Endothelial cell of umbilical vein (primary cell): ENCODE measurements around the gene PKHD1. TPM values are rescaled to one million over a fixed set of nuclear protein-coding genes. Genes with fewer than 3 reads are reported as not detected.

Source experiments
- BruUV-seq: library from RNA; stranded (reverse); fragments of 400-500 nt; replicated peaks from 2 replicates; lab custom pipeline; 2021; lab: Mats Ljungman, UMichigan
- CTCF ChIA-PET: fragments of 300-600, 350-600 bp; sonication (Branson Sonifier 250); formaldehyde crosslinking; loops from one replicate; lab custom pipeline; 2021; ENCODE audit warnings: antibody characterized with exemption, inconsistent platforms; lab: Charles Lee
- POLR2A ChIA-PET: fragments of 300-600, 350-600 bp; sonication (Branson Sonifier 250); formaldehyde crosslinking; loops from one replicate; lab custom pipeline; 2021; ENCODE audit warnings: antibody characterized with exemption, inconsistent platforms; lab: Charles Lee
- DNase-seq: peaks from one replicate; pipeline ENCODE4 v3.0.0-alpha.2; 2011; ENCODE audit warnings: low read depth, low spot score
- FAIRE-seq: peaks from 2 replicates; lab custom pipeline; 2011; peaks lifted over from hg19 to GRCh38; lab: Jason Lieb, UNC
- H2AFZ ChIP-seq: 2 replicates; pipeline ENCODE4 v1.6.0; 2012; ENCODE audit warnings: low read depth, low read length, control low read depth, inconsistent platforms
- H3K27ac ChIP-seq: 2 replicates; pipeline ENCODE4 v1.5.1; 2011; ENCODE audit warnings: low read depth, mild to moderate bottlenecking, control low read depth, low read length, moderate library complexity; ENCODE audit not compliant: insufficient read depth
- H3K27me3 ChIP-seq, 2 experiments: 2 replicates each; pipeline versions ENCODE4 v1.6.0 to v1.6.1; 2011; ENCODE audit warnings: low read length in 2 of 2, mixed read lengths in 1 of 2; ENCODE audit not compliant: control insufficient read depth in 2 of 2, insufficient read depth in 2 of 2
- H3K36me3 ChIP-seq, 2 experiments: 2 replicates in 1 of 2; 3 replicates in 1 of 2; pipeline ENCODE4 v1.5.1; 2011; ENCODE audit warnings: low read length in 2 of 2, mild to moderate bottlenecking in 1 of 2, moderate library complexity in 1 of 2; ENCODE audit not compliant: control insufficient read depth in 2 of 2, insufficient read depth in 2 of 2; ENCODE audit errors: extremely low read depth in 1 of 2
- H3K4me1 ChIP-seq: 3 replicates; pipeline ENCODE4 v1.5.1; 2011; ENCODE audit warnings: mild to moderate bottlenecking, low read length; ENCODE audit not compliant: control insufficient read depth, insufficient read depth; ENCODE audit errors: extremely low read depth
- H3K4me2 ChIP-seq: 2 replicates; pipeline ENCODE4 v1.6.1; 2011; ENCODE audit warnings: low read length, control low read depth, mixed read lengths; ENCODE audit not compliant: insufficient read depth
- H3K4me3 ChIP-seq, 3 experiments: fragments of 200-600 bp in 1 of 3; sonication (generic), shearing (Covaris generic) in 1 of 3; replicated peaks in 1 of 3; 2 replicates each; pipeline ENCODE4 v1.5.1; 2011 to 2016; ENCODE audit warnings: control low read depth in 3 of 3, low read length in 3 of 3, mild to moderate bottlenecking in 2 of 3, inconsistent platforms in 1 of 3, low read depth in 1 of 3, moderate library complexity in 1 of 3; ENCODE audit not compliant: insufficient read depth in 1 of 3
- H3K79me2 ChIP-seq: 2 replicates; pipeline ENCODE4 v1.6.0; 2012; ENCODE audit warnings: low read length, inconsistent platforms; ENCODE audit not compliant: control insufficient read depth, insufficient read depth
- H3K9ac ChIP-seq: replicated peaks from 2 replicates; pipeline ENCODE3; 2011; ENCODE audit warnings: low read length, control low read depth; ENCODE audit not compliant: insufficient read depth; ENCODE audit errors: extremely low read depth
- H3K9me1 ChIP-seq: replicated peaks from 3 replicates; pipeline ENCODE4 v1.6.0; 2011; ENCODE audit warnings: mild to moderate bottlenecking, low read length; ENCODE audit not compliant: control insufficient read depth, insufficient read depth; ENCODE audit errors: extremely low read depth
- H3K9me3 ChIP-seq: replicated peaks from 2 replicates; pipeline ENCODE4 v1.5.1; 2012; ENCODE audit warnings: low read length, inconsistent platforms; ENCODE audit not compliant: control insufficient read depth, insufficient read depth
- H4K20me1 ChIP-seq: replicated peaks from 2 replicates; pipeline ENCODE3; 2011; ENCODE audit warnings: mild to moderate bottlenecking, low read length; ENCODE audit not compliant: control insufficient read depth, insufficient read depth; ENCODE audit errors: extremely low read depth
- CTCF ChIP-seq, 2 donors: IDR thresholded peaks; 1 replicate in 1 of 2; 2 replicates in 1 of 2; pipeline ENCODE4 v1.5.1; 2011; ENCODE audit warnings: low read length in 2 of 2, mild to moderate bottlenecking in 2 of 2, moderate library complexity in 2 of 2, control low read depth in 1 of 2, inconsistent platforms in 1 of 2, low read depth in 1 of 2; ENCODE audit not compliant: insufficient read depth in 1 of 2; ENCODE audit errors: extremely low read depth in 1 of 2
- EZH2 ChIP-seq: IDR thresholded peaks from 2 replicates; pipeline ENCODE4 v1.6.1; 2012; ENCODE audit warnings: borderline replicate concordance, low read depth, mild to moderate bottlenecking, moderate library complexity, low read length, inconsistent platforms; ENCODE audit not compliant: severe bottlenecking
- FOS ChIP-seq: IDR thresholded peaks from 2 replicates; pipeline ENCODE4 v1.6.1; 2011; ENCODE audit warnings: mild to moderate bottlenecking, low read length, moderate library complexity, borderline replicate concordance; ENCODE audit not compliant: insufficient read depth
- GATA2 ChIP-seq: IDR thresholded peaks from 2 replicates; pipeline ENCODE4 v1.7.0; 2011; ENCODE audit warnings: low read depth, mild to moderate bottlenecking, moderate library complexity, mixed read lengths, low read length; ENCODE audit not compliant: insufficient read length, insufficient read depth
- JUN ChIP-seq: IDR thresholded peaks from 2 replicates; pipeline ENCODE4 v1.6.1; 2011; ENCODE audit warnings: borderline replicate concordance, low read depth; ENCODE audit not compliant: insufficient read length, insufficient read depth
- MAX ChIP-seq: IDR thresholded peaks from 2 replicates; pipeline ENCODE4 v1.6.1; 2011; ENCODE audit not compliant: insufficient read depth, insufficient read length
- MYC ChIP-seq: IDR thresholded peaks from one replicate; pipeline ENCODE4 v1.6.1; 2011; ENCODE audit warnings: mild to moderate bottlenecking, low read depth, low read length
- POLR2A ChIP-seq: IDR thresholded peaks from 2 replicates; pipeline ENCODE4 v1.6.1; 2012; ENCODE audit warnings: low read depth, mild to moderate bottlenecking, control low read depth, low read length
- POLR2AphosphoS5 ChIP-seq: IDR thresholded peaks from 2 replicates; pipeline ENCODE4 v1.6.1; 2012; ENCODE audit warnings: low read depth, mild to moderate bottlenecking, control low read depth, low read length, moderate library complexity; ENCODE audit not compliant: insufficient read depth
- dilution Hi-C: fragments of 300-500 bp; cut with MboI; formaldehyde crosslinking; loops from one replicate; pipeline ENCODE4 v1.15.0; 2019; ENCODE audit warnings: low sequenced_read_pairs; ENCODE audit not compliant: extremely low pct_ligation_motif_present
- intact Hi-C: fragments of 100-400 bp; cut with micrococcal nuclease; formaldehyde crosslinking; loops from one replicate; pipeline ENCODE4 v1.10.0; 2022
- polyA plus RNA-seq, 4 experiments: library from polyadenylated mRNA; depleted of rRNA in 3 of 4; stranded (reverse) in 3 of 4; unstranded in 1 of 4; fragments of >200 nt; gene quantifications; 2 replicates each; pipeline versions ENCODE4 v1.2.1 to v1.2.3, GENCODE V29; 2011 to 2012; ENCODE audit warnings: missing spikeins in 1 of 4
- total RNA-seq: library from RNA; stranded (reverse); gene quantifications from 2 replicates; pipeline ENCODE4 v1.2.3, GENCODE V29; 2021

Gene PKHD1
- total and polyA plus RNA-seq, 2 donors (not counting 3 experiments of a cell fraction or from before 2014, with no cell fraction given) = not detected

GRCh38 chr6:51684038-51684437 lies 403.4 kb downstream of the PKHD1 start:
- dilution Hi-C loops (no loop called here), intact Hi-C loops (no loop called here)
- Histone ChIP-seq H3K27ac (no peak overlapping the region), H3K4me2 (no peak overlapping the region), H4K20me1 (no peaks in the 10 kb centered on the region), H3K27me3 (no peaks in the 10 kb centered on the region), H3K4me1 (no peaks in the 10 kb centered on the region), H3K79me2 (no peaks in the 10 kb centered on the region), H3K9ac (no peak overlapping the region), H3K36me3 (no peaks in the 10 kb centered on the region), H2AFZ (no peak overlapping the region), H3K9me3 (peaks cover 1% of the 10 kb centered on the region), H3K4me3 (no peak overlapping the region), H3K9me1 (no peaks in the 10 kb centered on the region)
- CTCF ChIA-PET = no interaction called here
- POLR2A ChIA-PET = no interaction called here
- BruUV-seq = no TSS peak
- TF ChIP-seq CTCF (IDR thresholded peaks at IDR 0.05; ENCODE audit: extremely low read depth in 1 of 2, insufficient read depth in 1 of 2, low read depth in 1 of 2, low read length in 2 of 2) = no peak
- TF ChIP-seq POLR2AphosphoS5 = no peak
- TF ChIP-seq POLR2A = no peak
- no peak for TF ChIP-seq MAX
- no peak for TF ChIP-seq FOS
- no peak for TF ChIP-seq EZH2
- TF ChIP-seq JUN = no peak
- TF ChIP-seq MYC = no peak
- no peak for TF ChIP-seq GATA2
- no peak for DNase-seq
- FAIRE-seq = no peak
